OCI-LY1 (cell line): ENCODE results near the gene MECR.
"Not testable (repeated sequence)": the region's sequence is repeated elsewhere in the genome, so short reads cannot be mapped to it uniquely, and the experiment has no call there.

Source experiments
- H2AFZ ChIP-seq: fragments of 200-600 bp; sonication (generic), shearing (Covaris generic); 2 replicates; pipeline ENCODE4 v1.6.0; 2014; ENCODE audit warnings: antibody characterized with exemption, mild to moderate bottlenecking, low read length
- H3F3A ChIP-seq: fragments of 200-600 bp; sonication (generic), shearing (Covaris generic); 2 replicates; pipeline ENCODE4 v1.6.0; 2014; ENCODE audit warnings: mild to moderate bottlenecking, antibody characterized with exemption, low read length, moderate library complexity; ENCODE audit not compliant: insufficient read depth
- H3K27ac ChIP-seq: fragments of 200-600 bp; sonication (generic); 2 replicates; pipeline ENCODE4 v1.5.1; 2014; ENCODE audit warnings: low read length, mixed run types, mild to moderate bottlenecking, low read depth; ENCODE audit not compliant: poor library complexity, severe bottlenecking
- H3K27me3 ChIP-seq: fragments of 200-600 bp; sonication (generic); 2 replicates; pipeline ENCODE4 v1.6.0; 2014; ENCODE audit warnings: antibody characterized with exemption, mild to moderate bottlenecking, low read length, moderate library complexity; ENCODE audit not compliant: insufficient read depth
- H3K36me3 ChIP-seq: fragments of 200-600 bp; sonication (generic); 2 replicates; pipeline ENCODE4 v1.6.1; 2014; ENCODE audit warnings: mild to moderate bottlenecking, antibody characterized with exemption, low read length, moderate library complexity, mixed read lengths; ENCODE audit not compliant: insufficient read depth
- H3K4me1 ChIP-seq: fragments of 200-600 bp; sonication (generic); 2 replicates; pipeline ENCODE4 v1.5.1; 2014; ENCODE audit warnings: mild to moderate bottlenecking, low read length, moderate library complexity; ENCODE audit not compliant: insufficient read depth, severe bottlenecking
- H3K4me2 ChIP-seq: fragments of 200-600 bp; sonication (generic), shearing (Covaris generic); 2 replicates; pipeline ENCODE4 v1.6.1; 2014; ENCODE audit warnings: low read length
- H3K4me3 ChIP-seq: fragments of 200-600 bp; sonication (generic); 2 replicates; pipeline ENCODE4 v1.5.1; 2014; ENCODE audit warnings: low read length, low read depth, mild to moderate bottlenecking, mixed read lengths; ENCODE audit not compliant: poor library complexity, severe bottlenecking
- H3K79me2 ChIP-seq: fragments of 200-600 bp; shearing (Covaris generic); 2 replicates; pipeline ENCODE4 v1.6.1; 2016; ENCODE audit warnings: mixed run types, low read length, mixed read lengths; ENCODE audit not compliant: insufficient read depth
- H3K9ac ChIP-seq: fragments of 200-600 bp; sonication (generic), shearing (Covaris generic); 2 replicates; pipeline ENCODE4 v1.6.1; 2014; ENCODE audit warnings: mild to moderate bottlenecking, low read length, mixed read lengths
- H3K9me2 ChIP-seq: fragments of 200-600 bp; sonication (generic), shearing (Covaris generic); 2 replicates; pipeline ENCODE4 v1.6.1; 2014; ENCODE audit warnings: low read depth, mild to moderate bottlenecking, low read length, mixed read lengths
- H3K9me3 ChIP-seq: fragments of 200-600 bp; shearing (Covaris generic); 2 replicates; pipeline ENCODE4 v1.6.1; 2014; ENCODE audit warnings: low read length, mixed read lengths
- H4K20me1 ChIP-seq: fragments of 200-600 bp; sonication (generic), shearing (Covaris generic); 2 replicates; pipeline ENCODE4 v1.6.0; 2016; ENCODE audit warnings: mild to moderate bottlenecking, low read length; ENCODE audit not compliant: insufficient read depth
- EZH2 ChIP-seq: fragments of 200-600 bp; sonication (generic), shearing (Covaris generic); IDR thresholded peaks from 2 replicates; pipeline ENCODE4 v1.8.0; 2017; ENCODE audit warnings: borderline replicate concordance, mixed run types, mild to moderate bottlenecking, antibody characterized with exemption, low read length, moderate library complexity, mixed read lengths
- TF ChIP-seq, protein P1 (sequence below): fragments of 200-600 bp; sonication (generic), shearing (Covaris generic); IDR thresholded peaks from 2 replicates; pipeline ENCODE4 v1.5.1; 2017; ENCODE audit warnings: mild to moderate bottlenecking, antibody characterized with exemption, low read length, moderate library complexity, mixed read lengths

MECR gene

GRCh38 chr1:29222686-29223085, 8.0 kb downstream of the MECR start:
- no peaks in the 10 kb centered on the region for H3K9me3 ChIP-seq
- H3K9ac ChIP-seq, result no peak overlapping the region
- H3K9me2 ChIP-seq, result no peaks in the 10 kb centered on the region
- no peak for TF ChIP-seq EZH2
- H3K27me3 ChIP-seq, result no peaks in the 10 kb centered on the region
- no peaks in the 10 kb centered on the region for H3F3A ChIP-seq
- H3K4me2 ChIP-seq, result no peak overlapping the region
- no peaks in the 10 kb centered on the region for H4K20me1 ChIP-seq
- no peak overlapping the region for H2AFZ ChIP-seq
- peaks cover 29% of the 10 kb centered on the region; the same call in 1 of the 2 replicates for H3K36me3 ChIP-seq
- no peak overlapping the region for H3K4me3 ChIP-seq
- H3K27ac ChIP-seq, result no peak overlapping the region
- no peaks in the 10 kb centered on the region for H3K79me2 ChIP-seq
- H3K4me1 ChIP-seq, result no peaks in the 10 kb centered on the region

- not testable (repeated sequence) for H3K4me3 ChIP-seq, H3K4me1 ChIP-seq, H3K27ac ChIP-seq, H3K9me3 ChIP-seq, H3F3A ChIP-seq, H3K27me3 ChIP-seq, H4K20me1 ChIP-seq, H2AFZ ChIP-seq, H3K9ac ChIP-seq, H3K4me2 ChIP-seq, H3K79me2 ChIP-seq, H3K9me2 ChIP-seq
- peaks cover 32% of the 10 kb centered on the region; the same call in 1 of the 2 replicates for H3K36me3 ChIP-seq
These were observed 8.5 kb downstream of the MECR start for GRCh38 chr1:29222260-29222659.

- Histone ChIP-seq H3K4me3 (no peak overlapping the region), H3K4me1 (no peaks in the 10 kb centered on the region), H4K20me1 (no peaks in the 10 kb centered on the region), H3K9me2 (no peaks in the 10 kb centered on the region), H3K27me3 (no peaks in the 10 kb centered on the region), H3K4me2 (no peak overlapping the region), H3K9me3 (no peaks in the 10 kb centered on the region), H2AFZ (no peak overlapping the region), H3K79me2 (no peaks in the 10 kb centered on the region), H3K36me3 (peaks cover 36% of the 10 kb centered on the region; the same call in 1 of the 2 replicates), H3K27ac (no peak overlapping the region), H3K9ac (no peak overlapping the region), H3F3A (no peaks in the 10 kb centered on the region)
- TF ChIP-seq, protein P1, sequence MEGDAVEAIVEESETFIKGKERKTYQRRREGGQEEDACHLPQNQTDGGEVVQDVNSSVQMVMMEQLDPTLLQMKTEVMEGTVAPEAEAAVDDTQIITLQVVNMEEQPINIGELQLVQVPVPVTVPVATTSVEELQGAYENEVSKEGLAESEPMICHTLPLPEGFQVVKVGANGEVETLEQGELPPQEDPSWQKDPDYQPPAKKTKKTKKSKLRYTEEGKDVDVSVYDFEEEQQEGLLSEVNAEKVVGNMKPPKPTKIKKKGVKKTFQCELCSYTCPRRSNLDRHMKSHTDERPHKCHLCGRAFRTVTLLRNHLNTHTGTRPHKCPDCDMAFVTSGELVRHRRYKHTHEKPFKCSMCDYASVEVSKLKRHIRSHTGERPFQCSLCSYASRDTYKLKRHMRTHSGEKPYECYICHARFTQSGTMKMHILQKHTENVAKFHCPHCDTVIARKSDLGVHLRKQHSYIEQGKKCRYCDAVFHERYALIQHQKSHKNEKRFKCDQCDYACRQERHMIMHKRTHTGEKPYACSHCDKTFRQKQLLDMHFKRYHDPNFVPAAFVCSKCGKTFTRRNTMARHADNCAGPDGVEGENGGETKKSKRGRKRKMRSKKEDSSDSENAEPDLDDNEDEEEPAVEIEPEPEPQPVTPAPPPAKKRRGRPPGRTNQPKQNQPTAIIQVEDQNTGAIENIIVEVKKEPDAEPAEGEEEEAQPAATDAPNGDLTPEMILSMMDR, result no peak
- TF ChIP-seq EZH2, result no peak
These were observed 9.4 kb downstream of the MECR start for GRCh38 chr1:29221296-29221695.

- Histone ChIP-seq H3K79me2 (no peaks in the 10 kb centered on the region), H3K27ac (no peak overlapping the region), H3K4me1 (no peaks in the 10 kb centered on the region), H3K4me3 (no peak overlapping the region), H3K27me3 (no peaks in the 10 kb centered on the region), H3K9ac (no peak overlapping the region), H3F3A (no peaks in the 10 kb centered on the region), H2AFZ (no peak overlapping the region), H3K36me3 (peaks cover 54% of the 10 kb centered on the region), H3K9me3 (no peaks in the 10 kb centered on the region), H4K20me1 (no peaks in the 10 kb centered on the region), H3K9me2 (no peaks in the 10 kb centered on the region), H3K4me2 (no peak overlapping the region)
- no peak for TF ChIP-seq EZH2
- TF ChIP-seq, protein P1, result no peak
These were observed 12.5 kb downstream of the MECR start for GRCh38 chr1:29218223-29218622.
